ENCODE data around the gene STK17A. TPM values are rescaled to one million over a fixed set of nuclear protein-coding genes. Genes with fewer than 3 reads are reported as not detected.

The STK17A gene
- total RNA-seq (2021), result 9.3 and 9.8 TPM in 2 replicates
- long read RNA-seq, partial matches to known transcripts, result 2 of 11 reads
- long read RNA-seq, other reads (novel, unspliced or antisense), result 5 of 11 reads

- peak within 1 kb of the TSS; percentile 70 for H3K4me2 ChIP-seq (ENCODE audit: insufficient read depth, insufficient read length, low read length)
- H3K23ac ChIP-seq (ENCODE audit: insufficient read length, low read depth, low read length), result no peak within 1 kb of the TSS
- peaks cover 12% of the 10 kb centered on the region for H3K23me2 ChIP-seq (ENCODE audit: insufficient read length, low read depth, low read length, poor library complexity, severe bottlenecking)
- Mint-ChIP-seq H3K4me3 (peak within 1 kb of the TSS; percentile 78 to 89), H3K36me3 (ENCODE audit: insufficient read depth in 1 of 3, low read depth in 3 of 3) (no peaks in the 10 kb centered on the region; a peak in 1 of 7 replicates), H3K27ac (peak within 1 kb of the TSS in 1 of 3 experiments; percentile 12; a peak in 1 of 7 replicates), H3K27me3 (ENCODE audit: low read depth) (peaks cover 11% of the 10 kb centered on the region), H3K4me1 (peaks cover 31 to 34% of the 10 kb centered on the region in 2 experiments), H3K9me3 (peaks cover 0 to 3% of the 10 kb centered on the region in 2 experiments; a peak in 2 of 5 replicates)
- H3K4me1 ChIP-seq (ENCODE audit: insufficient read depth, low read length), result peaks cover 5% of the 10 kb centered on the region; the same call in 1 of the 2 replicates
- peak within 1 kb of the TSS; percentile 57 for H3K9ac ChIP-seq (ENCODE audit: extremely low read depth, insufficient read length, low read length)
- no peak within 1 kb of the TSS for H3T11ph ChIP-seq (ENCODE audit: low read length)
- peak; percentile 97 for DNase-seq
- H3K14ac ChIP-seq (ENCODE audit: insufficient read depth, low read length), result peak within 1 kb of the TSS; percentile 54; the same call in 1 of the 2 replicates
- no peak within 1 kb of the TSS for H3K56ac ChIP-seq (ENCODE audit: insufficient read length, low read depth, low read length)
- no peaks in the 10 kb centered on the region; the same call in 1 of the 2 replicates for H3K27me3 ChIP-seq (ENCODE audit: insufficient read depth, low read length)
- H2BK12ac ChIP-seq (ENCODE audit: insufficient read length, low read depth, low read length), result no peak within 1 kb of the TSS
- H2AK5ac ChIP-seq (ENCODE audit: insufficient read length, low read length), result no peak within 1 kb of the TSS
- H4K5ac ChIP-seq (ENCODE audit: insufficient read length, low read depth, low read length), result no peak within 1 kb of the TSS
- no peaks in the 10 kb centered on the region for H4K20me1 ChIP-seq (ENCODE audit: control insufficient read depth, insufficient read depth, insufficient read length)
- H2BK120ac ChIP-seq (ENCODE audit: low read depth, low read length, poor library complexity, severe bottlenecking), result no peak within 1 kb of the TSS
- no peaks in the 10 kb centered on the region for H3K9me3 ChIP-seq (ENCODE audit: control insufficient read depth, low read depth, low read length)
- peak within 1 kb of the TSS; percentile 40 for H2AFZ ChIP-seq (ENCODE audit: low read length)
- no peak within 1 kb of the TSS for H2BK15ac ChIP-seq (ENCODE audit: low read depth, low read length)
- no peak within 1 kb of the TSS for H4K91ac ChIP-seq (ENCODE audit: insufficient read length, low read depth, low read length)
- no peak within 1 kb of the TSS for H3K4ac ChIP-seq (ENCODE audit: low read depth, low read length)
- WGBS (ENCODE audit: extremely low coverage, insufficient read length, low lambda C conversion rate), result no CpG with 5 or more reads among the region's 83 CpGs
- H2BK20ac ChIP-seq (ENCODE audit: low read depth, low read length, poor library complexity, severe bottlenecking), result no peak within 1 kb of the TSS
- TF ChIP-seq CTCF (conservative IDR thresholded peaks at IDR 0.05), result peak; percentile 90
- H2BK5ac ChIP-seq (ENCODE audit: insufficient read length, low read length), result no peak within 1 kb of the TSS
- peaks cover 2% of the 10 kb centered on the region; the same call in 1 of the 2 replicates for H3K79me2 ChIP-seq (ENCODE audit: insufficient read depth, low read length)
- H4K8ac ChIP-seq (replicated peaks; ENCODE audit: insufficient read length, low read depth, low read length), result no peak within 1 kb of the TSS
- H3K27ac ChIP-seq (ENCODE audit: insufficient read length, low read depth, low read length), result no peak within 1 kb of the TSS
- no peak within 1 kb of the TSS for H3K18ac ChIP-seq (ENCODE audit: insufficient read length, low read depth, low read length)
- H3K79me1 ChIP-seq (ENCODE audit: insufficient read depth, low read depth, low read length, poor library complexity, severe bottlenecking), result no peaks in the 10 kb centered on the region
Measured at GRCh38 chr7:43582503-43583423, at the start of gene STK17A. TSS of gene STK17A (plus strand) at chr7:43583108. CDS start at chr7:43583244, 136 bp downstream.

Data from H9 (cell line).